AG04449 (cell line): ENCODE measurements around the gene CRYM.
"Not testable (repeated sequence)": the region's sequence is repeated elsewhere in the genome, so short reads cannot be mapped to it uniquely, and the experiment has no call there.

Source experiments
- CTCF ChIA-PET: fragments of 350-600 bp; formaldehyde crosslinking; extraction: SDS; loops from one replicate; lab custom pipeline; 2021; ENCODE audit warnings: antibody characterized with exemption; lab: Yijun Ruan, JAX
- POLR2A ChIA-PET: fragments of 400-600, 350-600 bp; formaldehyde crosslinking; extraction: SDS; loops from one replicate; lab custom pipeline; 2020; ENCODE audit warnings: antibody characterized with exemption, inconsistent platforms; lab: Yijun Ruan, JAX
- DNase-seq: peaks from one replicate; pipeline ENCODE4 v3.0.0-alpha.2; 2010; ENCODE audit warnings: low read depth, low spot score
- H3K4me3 ChIP-seq: 2 replicates; pipeline ENCODE4 v1.5.1; 2011; ENCODE audit warnings: low read depth, mild to moderate bottlenecking, control low read depth, low read length
- CTCF ChIP-seq: IDR thresholded peaks from one replicate; pipeline ENCODE4 v1.5.1; 2011; ENCODE audit warnings: mild to moderate bottlenecking, moderate library complexity, low read length, control low read depth, inconsistent platforms; ENCODE audit not compliant: insufficient read depth; ENCODE audit errors: missing control alignments

Gene CRYM

GRCh38 chr16:21257284-21257683, 20.8 kb downstream of the CRYM start:
- no peak for TF ChIP-seq CTCF
- POLR2A ChIA-PET: no interaction called here
- DNase-seq: no peak
- no peak overlapping the region for H3K4me3 ChIP-seq
- CTCF ChIA-PET: interaction anchor here (1.1 kb wide), 1 partner anchor 69 kb away, joined by 3 read pairs; no protein-coding TSS in a partner anchor

GRCh38 chr16:21256636-21257035, 21.5 kb downstream of the CRYM start:
- TF ChIP-seq CTCF: no peak
- H3K4me3 ChIP-seq: no peak overlapping the region
- ChIA-PET CTCF (no interaction called here), POLR2A (no interaction called here)
- no peak for DNase-seq

- no peak overlapping the region for H3K4me3 ChIP-seq
- no peak for TF ChIP-seq CTCF
- POLR2A ChIA-PET: no interaction called here
- CTCF ChIA-PET: no interaction called here
- no peak for DNase-seq
Measured at GRCh38 chr16:21253470-21253869, 24.6 kb downstream of the CRYM start.

GRCh38 chr16:21250072-21250923, 27.8 kb downstream of the CRYM start:
- CTCF ChIA-PET: no interaction called here

DNA sequence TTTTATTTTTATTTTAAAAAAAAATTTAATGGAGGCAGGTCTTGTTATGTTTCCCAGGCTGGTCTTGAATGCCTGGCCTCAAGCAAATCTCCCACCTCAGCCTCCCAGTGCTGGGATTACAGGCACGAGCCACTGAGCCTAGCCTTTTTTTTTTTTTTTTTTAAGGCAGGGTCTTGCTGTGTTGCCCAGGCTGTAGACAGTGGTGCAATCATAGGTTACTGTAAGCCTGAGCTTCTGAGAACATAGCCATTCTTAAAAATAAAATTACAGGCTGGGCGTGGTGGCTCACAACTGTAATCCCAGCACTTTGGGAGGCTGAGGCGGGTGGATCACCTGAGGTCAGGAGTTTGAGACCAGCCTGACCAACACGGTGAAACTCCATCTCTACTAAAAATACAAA, 29.9 kb downstream of the CRYM start:
- DNase-seq, H3K4me3 ChIP-seq, CTCF ChIA-PET, POLR2A ChIA-PET: not testable (repeated sequence)

More at GRCh38 chr16:21250072-21250923, 27.8 kb downstream of the CRYM start:
- H3K4me3 ChIP-seq: no peak overlapping the region
- TF ChIP-seq CTCF: no peak
- DNase-seq: no peak
- POLR2A ChIA-PET: no interaction called here

DNA sequence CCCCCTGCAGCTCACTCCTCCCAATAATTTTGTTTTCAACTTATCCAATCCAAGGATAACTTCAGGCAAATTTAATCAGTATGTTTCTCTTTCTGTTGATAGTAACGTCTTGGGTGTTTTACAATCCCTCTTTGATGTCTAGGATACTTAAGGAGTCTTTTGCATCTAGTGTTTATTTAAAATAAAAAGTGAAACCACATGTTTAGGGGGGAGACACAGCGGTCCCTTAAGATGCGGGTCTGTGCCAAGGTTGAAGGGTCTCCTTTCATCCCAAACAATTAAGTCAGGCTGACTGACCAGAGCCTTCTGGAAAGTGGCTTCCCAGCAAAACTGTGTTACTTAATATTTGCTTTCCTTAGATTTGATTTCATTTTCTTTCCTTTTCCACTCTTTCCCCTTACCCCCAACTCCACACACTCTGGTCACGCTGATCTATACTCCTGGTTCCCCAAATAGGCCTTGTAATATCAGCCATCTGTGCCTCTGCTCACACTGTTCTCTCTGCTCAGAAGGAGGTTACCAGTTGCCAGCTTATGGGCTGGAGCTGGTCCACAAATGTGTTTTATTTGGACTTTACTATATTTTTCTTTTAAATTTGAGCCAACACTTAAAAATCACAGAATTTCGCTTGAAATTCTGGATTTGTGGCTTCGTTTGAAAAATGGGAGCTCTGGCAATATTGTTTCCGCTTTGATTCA, 33.4 kb downstream of the CRYM start:
- no peak for DNase-seq
- TF ChIP-seq CTCF: no peak
- ChIA-PET CTCF (interaction anchor here (0.6 kb wide), 1 partner anchor 58 kb away, joined by 3 read pairs; no protein-coding TSS in a partner anchor), POLR2A (no interaction called here)
- no peak overlapping the region for H3K4me3 ChIP-seq
